ENCODE results near the gene ZNF280B. TPM values are rescaled to one million over a fixed set of nuclear protein-coding genes. Genes with fewer than 3 reads are reported as not detected.

ZNF280B gene
- total and polyA plus RNA-seq, 7 experiments from 2014 or later: 2.1 to 3.6 (median 2.3) TPM

DNA sequence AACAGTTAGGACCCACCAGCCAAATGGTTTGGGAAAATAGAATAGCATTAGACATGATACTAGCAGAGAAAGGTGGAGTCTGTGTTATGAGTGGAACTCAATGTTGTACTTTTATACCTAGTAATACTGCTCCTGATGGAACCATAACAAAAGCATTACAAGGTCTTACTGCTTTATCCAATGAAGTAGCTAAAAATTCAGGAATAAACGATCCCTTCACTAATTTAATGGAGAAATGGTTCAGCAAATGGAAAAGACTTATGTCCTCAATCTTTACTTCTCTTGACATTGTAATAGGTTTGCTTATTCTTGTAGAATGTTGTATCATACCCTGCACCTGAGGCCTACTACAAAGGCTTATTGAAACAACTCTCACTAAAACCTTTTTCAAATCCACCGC, 50.2 kb downstream of the ZNF280B start:
- H3K4me1 ChIP-seq (ENCODE audit: control insufficient read depth in 2 of 2, insufficient read depth in 2 of 2, low read length in 2 of 2): no peaks in the 10 kb centered on the region
- no peak overlapping the region for H3K27ac ChIP-seq (ENCODE audit: low read depth, low read length)
- peaks cover 0 to 41% (median 11%) of the 10 kb centered on the region in 3 experiments for H3K9me3 ChIP-seq (ENCODE audit: control insufficient read depth in 2 of 3, low read length in 3 of 3)
- H3K4me3 ChIP-seq (ENCODE audit: low read length): no peak overlapping the region
- Mint-ChIP-seq H3K27ac (no peak overlapping the region), H3K36me3 (peaks cover 0 to 13% (median 3%) of the 10 kb centered on the region in 5 donors), H3K4me1 (peaks cover 0 to 2% (median 0%) of the 10 kb centered on the region in 7 donors), H3K9me3 (peaks cover under 1 to 74% (median 27%) of the 10 kb centered on the region in 11 donors), H3K27me3 (peaks cover 21 to 50% (median 47%) of the 10 kb centered on the region in 5 donors), H3K4me3 (no peak overlapping the region)
- ChIA-PET POLR2A (no interaction called here), CTCF (interaction anchor here (0.8 kb wide), 1 partner anchor 129 kb away, joined by 3 read pairs; no protein-coding TSS in a partner anchor)
- DNase-seq: no peak
- no peak for ATAC-seq
- intact Hi-C loops (cut with micrococcal nuclease): no loop called here
- peaks cover 0 to 2% of the 10 kb centered on the region in 2 donors for H3K27me3 ChIP-seq (ENCODE audit: control insufficient read depth in 2 of 2, insufficient read depth in 2 of 2, low read length in 2 of 2)
- H3K36me3 ChIP-seq (ENCODE audit: control insufficient read depth in 2 of 3, insufficient read depth in 3 of 3, low read length in 3 of 3): no peaks in the 10 kb centered on the region

DNA sequence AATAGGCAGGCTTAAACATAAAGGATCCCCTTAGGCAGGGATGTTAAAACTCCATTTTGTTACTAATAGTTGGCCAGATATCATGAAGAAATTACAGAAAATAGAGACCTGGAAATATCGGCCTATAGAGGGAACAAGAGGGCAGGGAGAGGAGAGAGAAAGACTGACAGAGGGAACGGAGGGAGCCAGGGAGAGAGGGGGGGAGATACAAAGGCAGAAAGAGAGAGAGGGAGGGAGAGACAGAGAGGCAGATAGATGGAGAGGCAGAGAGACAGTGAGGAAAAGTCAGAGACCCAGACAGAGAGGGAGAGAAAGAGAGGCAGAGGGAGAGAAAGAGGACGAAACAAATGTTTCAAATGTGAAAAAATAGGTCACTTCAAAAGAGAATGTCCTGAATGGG, 53.5 kb downstream of the ZNF280B start:
- Mint-ChIP-seq H3K4me1 (peaks cover 0 to 4% (median 0%) of the 10 kb centered on the region in 7 donors), H3K36me3 (peaks cover 3 to 19% (median 3%) of the 10 kb centered on the region in 5 donors), H3K4me3 (no peak overlapping the region), H3K27ac (no peak overlapping the region), H3K27me3 (peaks cover 29 to 44% (median 39%) of the 10 kb centered on the region in 5 donors), H3K9me3 (peaks cover 13 to 80% (median 36%) of the 10 kb centered on the region in 11 donors)
- DNase-seq: no peak
- H3K9me3 ChIP-seq (ENCODE audit: control insufficient read depth in 2 of 3, low read length in 3 of 3): peaks cover 0 to 45% (median 11%) of the 10 kb centered on the region in 3 experiments
- H3K4me3 ChIP-seq (ENCODE audit: low read length): no peak overlapping the region
- ChIA-PET CTCF (no interaction called here), POLR2A (no interaction called here)
- ATAC-seq: no peak
- peaks cover 0 to 3% of the 10 kb centered on the region in 2 donors for H3K27me3 ChIP-seq (ENCODE audit: control insufficient read depth in 2 of 2, insufficient read depth in 2 of 2, low read length in 2 of 2)
- no peak overlapping the region for H3K27ac ChIP-seq (ENCODE audit: low read depth, low read length)
- no peaks in the 10 kb centered on the region for H3K4me1 ChIP-seq (ENCODE audit: control insufficient read depth in 2 of 2, insufficient read depth in 2 of 2, low read length in 2 of 2)
- no peaks in the 10 kb centered on the region for H3K36me3 ChIP-seq (ENCODE audit: control insufficient read depth in 2 of 3, insufficient read depth in 3 of 3, low read length in 3 of 3)
- intact Hi-C loops (cut with micrococcal nuclease): no loop called here

DNA sequence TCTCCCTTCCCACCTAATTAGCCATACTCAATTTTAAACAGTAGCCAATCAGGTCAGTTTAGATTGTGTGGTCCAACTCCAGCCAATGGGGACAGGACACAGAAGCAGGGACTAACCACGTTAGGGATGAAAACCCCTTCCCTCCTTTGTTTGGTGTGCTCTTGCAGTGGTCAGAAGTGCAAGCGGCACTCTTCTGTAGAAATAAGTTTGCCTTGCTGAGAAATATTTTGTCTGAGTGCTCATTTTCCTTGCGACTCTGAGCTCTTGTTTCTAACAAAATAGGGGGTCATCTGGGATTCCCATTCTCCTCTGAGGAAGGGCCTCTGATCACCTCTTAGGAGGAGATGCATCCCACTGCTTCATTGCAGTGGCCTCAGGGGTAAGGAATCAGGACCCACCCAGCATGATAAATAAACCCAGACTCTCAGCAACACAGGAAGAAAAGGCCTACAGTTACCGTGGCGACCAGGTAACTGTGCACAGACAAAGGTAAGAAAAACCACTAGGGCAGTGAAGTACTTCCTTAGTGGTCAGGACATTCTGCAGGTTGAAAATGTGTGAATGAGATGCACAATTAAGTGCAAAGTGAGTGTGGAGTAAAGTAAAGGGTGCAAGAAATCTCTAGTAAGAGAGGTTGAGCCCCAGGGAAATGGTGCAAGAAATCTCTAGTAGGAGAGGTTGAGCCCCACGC, 55.4 kb downstream of the ZNF280B start:
- peaks cover 0 to 3% of the 10 kb centered on the region in 2 donors for H3K27me3 ChIP-seq (ENCODE audit: control insufficient read depth in 2 of 2, insufficient read depth in 2 of 2, low read length in 2 of 2)
- CTCF ChIA-PET: interaction anchor here (0.6 kb wide), 1 partner anchor 20 kb away, joined by 4 read pairs; no protein-coding TSS in a partner anchor
- Mint-ChIP-seq H3K4me3 (no peak overlapping the region), H3K36me3 (peaks cover 0 to 11% (median 3%) of the 10 kb centered on the region in 5 donors), H3K9me3 (peaks cover 3 to 62% (median 25%) of the 10 kb centered on the region in 11 donors), H3K27me3 (peaks cover 38 to 52% (median 48%) of the 10 kb centered on the region in 5 donors), H3K4me1 (peaks cover 0 to 4% (median 0%) of the 10 kb centered on the region in 7 donors), H3K27ac (peak overlapping the region in 1 of 9 donors; percentile 8)
- H3K4me1 ChIP-seq (ENCODE audit: control insufficient read depth in 2 of 2, insufficient read depth in 2 of 2, low read length in 2 of 2): no peaks in the 10 kb centered on the region
- no peak overlapping the region for H3K4me3 ChIP-seq (ENCODE audit: low read length)
- H3K9me3 ChIP-seq (ENCODE audit: control insufficient read depth in 2 of 3, low read length in 3 of 3): peaks cover 0 to 26% (median 0%) of the 10 kb centered on the region in 3 experiments
- DNase-seq: no peak
- no peaks in the 10 kb centered on the region for H3K36me3 ChIP-seq (ENCODE audit: control insufficient read depth in 2 of 3, insufficient read depth in 3 of 3, low read length in 3 of 3)
- POLR2A ChIA-PET: no interaction called here
- ATAC-seq: no peak
- H3K27ac ChIP-seq (ENCODE audit: low read depth, low read length): no peak overlapping the region
- intact Hi-C loops (cut with micrococcal nuclease): no loop called here

DNA sequence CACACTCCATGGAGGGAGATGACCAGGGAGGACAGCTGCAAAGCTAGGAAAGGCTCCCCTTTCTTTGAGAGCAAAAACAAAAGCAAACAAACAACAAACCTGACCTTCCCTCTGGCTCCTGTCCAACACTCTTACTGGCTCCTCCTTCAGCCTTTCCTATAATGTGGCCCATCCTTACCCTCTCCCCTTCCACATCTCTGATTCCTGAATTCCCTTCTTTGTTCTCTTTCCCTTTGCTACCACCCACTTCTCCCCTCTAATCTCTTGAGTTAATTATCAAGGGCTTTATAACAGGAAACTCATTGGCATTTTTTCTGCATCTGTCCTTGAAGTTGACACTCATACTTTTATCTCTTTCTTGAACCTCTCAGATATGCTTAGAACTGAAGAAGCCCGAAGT, 56.3 kb downstream of the ZNF280B start:
- no peak overlapping the region for H3K27ac ChIP-seq (ENCODE audit: low read depth, low read length)
- no peak for DNase-seq
- no peaks in the 10 kb centered on the region for H3K4me1 ChIP-seq (ENCODE audit: control insufficient read depth in 2 of 2, insufficient read depth in 2 of 2, low read length in 2 of 2)
- peaks cover 2 to 53% (median 24%) of the 10 kb centered on the region in 11 donors for H3K9me3 Mint-ChIP-seq
- peaks cover 0 to 7% (median 3%) of the 10 kb centered on the region in 5 donors for H3K36me3 Mint-ChIP-seq
- peaks cover 0 to 3% of the 10 kb centered on the region in 2 donors for H3K27me3 ChIP-seq (ENCODE audit: control insufficient read depth in 2 of 2, insufficient read depth in 2 of 2, low read length in 2 of 2)
- H3K27ac Mint-ChIP-seq: no peak overlapping the region
- no peak for ATAC-seq
- H3K4me3 Mint-ChIP-seq: no peak overlapping the region
- peaks cover 0 to 20% (median 0%) of the 10 kb centered on the region in 3 experiments for H3K9me3 ChIP-seq (ENCODE audit: control insufficient read depth in 2 of 3, low read length in 3 of 3)
- no peaks in the 10 kb centered on the region for H3K36me3 ChIP-seq (ENCODE audit: control insufficient read depth in 2 of 3, insufficient read depth in 3 of 3, low read length in 3 of 3)
- H3K27me3 Mint-ChIP-seq: peaks cover 38 to 54% (median 48%) of the 10 kb centered on the region in 5 donors
- H3K4me3 ChIP-seq (ENCODE audit: low read length): no peak overlapping the region
- intact Hi-C loops (cut with micrococcal nuclease): no loop called here
- ChIA-PET POLR2A (no interaction called here), CTCF (no interaction called here)
- peaks cover 0 to 4% (median 0%) of the 10 kb centered on the region in 7 donors for H3K4me1 Mint-ChIP-seq

DNA sequence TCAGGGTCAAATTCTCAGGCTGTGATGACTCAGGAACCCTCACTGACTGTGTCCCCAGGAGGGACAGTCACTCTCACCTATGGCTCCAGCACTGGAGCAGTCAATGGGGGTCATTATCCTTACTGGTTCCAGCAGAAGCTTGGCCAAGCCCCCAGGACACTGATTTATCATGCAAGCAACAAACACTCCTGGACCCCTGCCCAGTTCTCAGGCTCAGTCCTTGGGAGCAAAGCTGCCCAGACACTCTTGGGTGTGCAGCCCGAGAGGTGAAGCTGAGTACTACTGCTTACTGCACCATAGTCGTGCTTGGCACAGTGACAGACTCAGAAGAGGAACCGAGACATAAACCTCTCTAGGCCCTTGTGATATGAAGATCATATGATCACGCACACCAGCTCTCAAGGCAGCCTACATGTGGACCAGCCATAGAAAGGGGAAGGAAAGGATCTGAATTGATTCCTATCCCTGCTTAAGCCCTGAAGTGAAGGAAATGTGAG, 58.2 kb downstream of the ZNF280B start:
- ChIA-PET POLR2A (no interaction called here), CTCF (no interaction called here)
- Mint-ChIP-seq H3K27ac (no peak overlapping the region), H3K4me1 (peaks cover 0 to 4% (median 0%) of the 10 kb centered on the region in 7 donors), H3K9me3 (peaks cover 2 to 39% (median 21%) of the 10 kb centered on the region in 11 donors), H3K27me3 (peaks cover 37 to 62% (median 48%) of the 10 kb centered on the region in 5 donors), H3K4me3 (no peak overlapping the region), H3K36me3 (peaks cover 0 to 7% (median 3%) of the 10 kb centered on the region in 5 donors)
- peaks cover 0 to 3% of the 10 kb centered on the region in 2 donors for H3K27me3 ChIP-seq (ENCODE audit: control insufficient read depth in 2 of 2, insufficient read depth in 2 of 2, low read length in 2 of 2)
- DNase-seq (no peak), ATAC-seq (peak; percentile 82)
- no peaks in the 10 kb centered on the region for H3K4me1 ChIP-seq (ENCODE audit: control insufficient read depth in 2 of 2, insufficient read depth in 2 of 2, low read length in 2 of 2)
- H3K4me3 ChIP-seq (ENCODE audit: low read length): no peak overlapping the region
- peaks cover 0 to 20% (median 0%) of the 10 kb centered on the region in 3 experiments for H3K9me3 ChIP-seq (ENCODE audit: control insufficient read depth in 2 of 3, low read length in 3 of 3)
- H3K36me3 ChIP-seq (ENCODE audit: control insufficient read depth in 2 of 3, insufficient read depth in 3 of 3, low read length in 3 of 3): no peaks in the 10 kb centered on the region
- intact Hi-C loops (cut with micrococcal nuclease): no loop called here
- no peak overlapping the region for H3K27ac ChIP-seq (ENCODE audit: low read depth, low read length)

DNA sequence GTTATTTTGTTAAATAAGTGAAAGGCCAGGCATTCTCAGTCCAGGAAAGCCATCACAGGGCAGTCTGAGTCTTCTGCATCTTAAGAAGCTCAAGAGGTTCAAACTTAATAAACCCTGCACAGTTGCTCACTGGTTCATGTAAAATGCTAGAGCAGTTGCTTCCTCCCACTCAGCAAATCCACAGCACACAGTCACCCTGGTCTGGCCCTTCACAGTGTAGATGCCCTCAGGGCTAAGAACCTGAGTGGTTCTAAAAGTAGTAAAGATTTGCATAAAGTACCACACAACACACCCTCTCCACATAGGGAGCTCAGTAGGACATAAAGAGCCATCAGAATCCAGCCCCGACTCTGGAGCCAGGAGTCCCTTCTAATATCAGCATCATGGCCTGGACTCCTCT, 58.7 kb downstream of the ZNF280B start:
- Histone ChIP-seq H3K4me3 (ENCODE audit: low read length) (no peak overlapping the region), H3K36me3 (ENCODE audit: control insufficient read depth in 2 of 3, insufficient read depth in 3 of 3, low read length in 3 of 3) (no peaks in the 10 kb centered on the region), H3K4me1 (ENCODE audit: control insufficient read depth in 2 of 2, insufficient read depth in 2 of 2, low read length in 2 of 2) (no peaks in the 10 kb centered on the region), H3K27ac (ENCODE audit: low read depth, low read length) (no peak overlapping the region), H3K27me3 (ENCODE audit: control insufficient read depth in 2 of 2, insufficient read depth in 2 of 2, low read length in 2 of 2) (peaks cover 0 to 3% of the 10 kb centered on the region in 2 donors), H3K9me3 (ENCODE audit: control insufficient read depth in 2 of 3, low read length in 3 of 3) (peaks cover 0 to 20% (median 0%) of the 10 kb centered on the region in 3 experiments)
- Mint-ChIP-seq H3K27ac (no peak overlapping the region), H3K27me3 (peaks cover 37 to 58% (median 48%) of the 10 kb centered on the region in 5 donors), H3K9me3 (peaks cover 2 to 34% (median 19%) of the 10 kb centered on the region in 11 donors), H3K4me3 (no peak overlapping the region), H3K36me3 (peaks cover 0 to 7% (median 3%) of the 10 kb centered on the region in 5 donors), H3K4me1 (peaks cover 0 to 4% (median 0%) of the 10 kb centered on the region in 7 donors)
- intact Hi-C loops (cut with micrococcal nuclease): no loop called here
- DNase-seq (no peak), ATAC-seq (no peak)
- CTCF ChIA-PET: no interaction called here
- POLR2A ChIA-PET: no interaction called here
